A673 (cell line): ENCODE data around the gene NRDC.

Experiments
- CTCF ChIP-seq: fragments of 300-800, 200-600 bp; sonication (generic); conservative IDR thresholded peaks from 2 replicates; pipeline ENCODE4 v1.5.1; 2017; ENCODE audit warnings: low read depth, mild to moderate bottlenecking, antibody characterized with exemption, low read length, moderate library complexity, mixed read lengths
- EZH2 ChIP-seq: fragments of 200-600 bp; sonication (generic); IDR thresholded peaks from 2 replicates; pipeline ENCODE4 v1.6.1; 2017; ENCODE audit warnings: borderline replicate concordance, low read depth, mild to moderate bottlenecking, mixed read lengths, antibody characterized with exemption, low read length; ENCODE audit not compliant: poor library complexity, severe bottlenecking

GRCh38 chr1:51780927-51781326 lies 97.6 kb downstream of the NRDC start:
- no peak for TF ChIP-seq CTCF
- TF ChIP-seq EZH2, result no peak
